B cell (primary cell): Measurements from ENCODE around the gene SIKE1. TPM values are rescaled to one million over a fixed set of nuclear protein-coding genes. Genes with fewer than 3 reads are reported as not detected.
A peak's percentile ranks its signal among the peaks of the same experiment; 100 is the strongest.

Source experiments
- ATAC-seq: fragments of 200-7000 bp; cut with Tn5 transposase; one replicate; pipeline ENCODE4 v1.10.0; 2021; ENCODE audit warnings: low read depth, mild to moderate bottlenecking, moderate number of reproducible peaks, moderate library complexity
- CTCF ChIA-PET: fragments of 350-600 bp; sonication (Branson Sonifier 250); formaldehyde crosslinking; loops from one replicate; lab custom pipeline; 2021; ENCODE audit warnings: antibody characterized with exemption, inconsistent platforms; lab: Charles Lee
- POLR2A ChIA-PET: fragments of 350-600 bp; sonication (Branson Sonifier 250); formaldehyde crosslinking; loops from one replicate; lab custom pipeline; 2021; ENCODE audit warnings: antibody characterized with exemption; lab: Charles Lee
- DNase-seq: peaks from one replicate; pipeline ENCODE4 v3.0.0; 2013
- H2AFZ ChIP-seq: 2 replicates; pipeline ENCODE4 v1.6.1; 2012; ENCODE audit warnings: mild to moderate bottlenecking, low read depth, low read length; ENCODE audit not compliant: insufficient read depth, poor library complexity, severe bottlenecking
- H3K27ac ChIP-seq, 2 donors: 1 replicate in 1 of 2; 2 replicates in 1 of 2; pipeline ENCODE4 v1.5.1; 2012 to 2013; ENCODE audit warnings: low read length in 2 of 2, mild to moderate bottlenecking in 2 of 2, moderate library complexity in 1 of 2
- H3K27me3 ChIP-seq, 4 experiments: fragments of 200-600 bp in 1 of 4; sonication (generic) in 1 of 4; replicated peaks in 1 of 4; 1 replicate in 2 of 4; 2 replicates in 2 of 4; pipeline versions ENCODE4 v1.6.1 to v1.7.0; 2013 to 2016; ENCODE audit warnings: low read length in 3 of 4, mild to moderate bottlenecking in 2 of 4, mixed read lengths in 1 of 4, moderate library complexity in 1 of 4; ENCODE audit not compliant: insufficient read depth in 4 of 4, control insufficient read depth in 3 of 4; ENCODE audit errors: control extremely low read depth in 1 of 4
- H3K36me3 ChIP-seq, 2 experiments: replicated peaks in 1 of 2; 1 replicate in 1 of 2; 2 replicates in 1 of 2; pipeline versions ENCODE4 v1.6.1 to v1.7.1; 2013; ENCODE audit warnings: low read length in 1 of 2; ENCODE audit not compliant: insufficient read depth in 2 of 2, control insufficient read depth in 1 of 2; ENCODE audit errors: control extremely low read depth in 1 of 2, extremely low read depth in 1 of 2
- H3K4me1 ChIP-seq, 2 donors: fragments of 200-600 bp in 1 of 2; sonication (generic) in 1 of 2; 1 replicate in 1 of 2; 2 replicates in 1 of 2; pipeline versions ENCODE4 v1.5.1 to v1.6.1; 2013 to 2017; ENCODE audit warnings: low read length in 2 of 2; ENCODE audit not compliant: control insufficient read depth in 2 of 2, insufficient read depth in 2 of 2
- H3K4me2 ChIP-seq: replicated peaks from 2 replicates; pipeline ENCODE3; 2012; ENCODE audit warnings: mild to moderate bottlenecking, low read depth, low read length; ENCODE audit not compliant: poor library complexity, severe bottlenecking
- H3K4me3 ChIP-seq, 5 experiments: fragments of 200-600 bp in 1 of 5; sonication (generic) in 1 of 5; 1 replicate in 3 of 5; 2 replicates in 2 of 5; pipeline versions ENCODE4 v1.5.1 to v1.7.0; 2011 to 2016; ENCODE audit warnings: low read length in 4 of 5, mild to moderate bottlenecking in 4 of 5, low read depth in 2 of 5, control low read depth in 1 of 5, moderate library complexity in 1 of 5; ENCODE audit not compliant: insufficient read depth in 1 of 5; ENCODE audit errors: control extremely low read depth in 1 of 5, extremely low read depth in 1 of 5
- H3K79me2 ChIP-seq: fragments of 200-600 bp; sonication (generic); one replicate; pipeline ENCODE4 v1.6.0; 2016; ENCODE audit warnings: low read length; ENCODE audit not compliant: control insufficient read depth, insufficient read depth
- H3K9ac ChIP-seq: fragments of 200-600 bp; sonication (generic); 2 replicates; pipeline ENCODE4 v1.6.1; 2017; ENCODE audit warnings: mild to moderate bottlenecking, low read length, moderate library complexity
- H3K9me3 ChIP-seq, 3 donors: one replicate each; pipeline versions ENCODE4 v1.6.1 to v1.7.1; 2013; ENCODE audit warnings: low read length in 2 of 3; ENCODE audit not compliant: control insufficient read depth in 2 of 3, insufficient read depth in 1 of 3; ENCODE audit errors: control extremely low read depth in 1 of 3
- H4K20me1 ChIP-seq: 2 replicates; pipeline ENCODE4 v1.6.0; 2012; ENCODE audit warnings: mild to moderate bottlenecking, low read length; ENCODE audit not compliant: insufficient read depth, control insufficient read depth, poor library complexity, severe bottlenecking
- H3K27ac Mint-ChIP-seq: one replicate; pipeline ENCODE4 v1.8.0; 2021; ENCODE audit warnings: mixed read lengths
- H3K27me3 Mint-ChIP-seq: one replicate; pipeline ENCODE4 v1.8.0; 2021; ENCODE audit warnings: mixed read lengths
- H3K4me1 Mint-ChIP-seq: one replicate; pipeline ENCODE4 v1.8.0; 2021; ENCODE audit warnings: mixed read lengths
- H3K4me3 Mint-ChIP-seq: one replicate; pipeline ENCODE4 v1.8.0; 2021; ENCODE audit warnings: mixed read lengths
- H3K9me3 Mint-ChIP-seq: one replicate; pipeline ENCODE4 v1.8.0; 2022; ENCODE audit warnings: mixed read lengths; ENCODE audit not compliant: insufficient read depth
- EZH2 ChIP-seq: IDR thresholded peaks from 2 replicates; pipeline ENCODE4 v1.6.1; 2012; ENCODE audit warnings: borderline replicate concordance, low read depth, mild to moderate bottlenecking, moderate library complexity, low read length; ENCODE audit not compliant: insufficient read depth, poor library complexity, severe bottlenecking
- WGBS: methylation state at CpG from one replicate; pipeline ENCODE4 v1.1.5; 2013; ENCODE audit warnings: missing lambda C conversion rate; ENCODE audit not compliant: insufficient coverage; 5-methylcytosine and 5-hydroxymethylcytosine counted together
- intact Hi-C: fragments of 100-400 bp; cut with micrococcal nuclease; formaldehyde crosslinking; loops from one replicate; pipeline ENCODE4 v1.10.0; 2022
- polyA plus RNA-seq: library from polyadenylated mRNA; depleted of rRNA; stranded (reverse); fragments of >200 nt; gene quantifications from 2 replicates; pipeline ENCODE4 v1.2.3, GENCODE V29; 2012
- total RNA-seq, 2 donors: library from RNA; stranded (reverse); fragments of 120-200 nt in 1 of 2; gene quantifications; 1 replicate in 1 of 2; 2 replicates in 1 of 2; pipeline versions ENCODE4 v1.2.3 to v1.2.4, GENCODE V29; 2013 to 2022
- TF ChIP-seq, protein P1 (sequence below): fragments of 200-600 bp; IDR thresholded peaks from one replicate; pipeline ENCODE4 v1.8.0; 2022; ENCODE audit warnings: antibody characterized with exemption, mild to moderate bottlenecking

SIKE1 gene
- total and polyA plus RNA-seq, 2 donors (not counting 1 experiment from before 2014, with no cell fraction given): 18.4 to 47.8 TPM

- peaks cover 73% of the 10 kb centered on the region for H3K79me2 ChIP-seq
- CTCF ChIA-PET: interaction anchor here (0.9 kb wide), 1 partner anchor 1684 kb away, joined by 3 read pairs; the partner anchor contains the start of gene LRIG2
Observed at GRCh38 chr1:114756009-114756892, 24.2 kb downstream of the SIKE1 start.

More at GRCh38 chr1:114756009-114756892, 24.2 kb downstream of the SIKE1 start:
- Histone ChIP-seq H3K4me3 (peak overlapping the region; percentile 81 to 100 (median 95)), H3K27ac (peak overlapping the region; percentile 99 to 100), H3K36me3 (peaks cover 0 to 3% of the 10 kb centered on the region in 2 experiments), H3K4me2 (peak overlapping the region; percentile 80), H3K27me3 (no peaks in the 10 kb centered on the region), H3K4me1 (peaks cover 58% of the 10 kb centered on the region in 2 donors), H4K20me1 (peaks cover 61% of the 10 kb centered on the region), H3K9me3 (peaks cover 0 to 2% (median 0%) of the 10 kb centered on the region in 3 donors), H2AFZ (no peak overlapping the region), H3K9ac (peak overlapping the region; percentile 100)
- H3K4me1 Mint-ChIP-seq: peaks cover 69% of the 10 kb centered on the region
- ATAC-seq: no peak
- peak overlapping the region; percentile 100 for H3K27ac Mint-ChIP-seq
- WGBS: 36% methylated on average over 8 of the region's 14 CpGs
- H3K9me3 Mint-ChIP-seq: no peaks in the 10 kb centered on the region
- no peaks in the 10 kb centered on the region for H3K27me3 Mint-ChIP-seq
- peak overlapping the region; percentile 100 for H3K4me3 Mint-ChIP-seq
- no peak for DNase-seq
- POLR2A ChIA-PET: no interaction called here
- intact Hi-C loops: loop anchor here (2.0 to 5.0 kb wide), 3 partner anchors 341 to 997 kb away; partner anchors contain the start of gene PHTF1
- TF ChIP-seq EZH2: no peak
- TF ChIP-seq, protein P1, sequence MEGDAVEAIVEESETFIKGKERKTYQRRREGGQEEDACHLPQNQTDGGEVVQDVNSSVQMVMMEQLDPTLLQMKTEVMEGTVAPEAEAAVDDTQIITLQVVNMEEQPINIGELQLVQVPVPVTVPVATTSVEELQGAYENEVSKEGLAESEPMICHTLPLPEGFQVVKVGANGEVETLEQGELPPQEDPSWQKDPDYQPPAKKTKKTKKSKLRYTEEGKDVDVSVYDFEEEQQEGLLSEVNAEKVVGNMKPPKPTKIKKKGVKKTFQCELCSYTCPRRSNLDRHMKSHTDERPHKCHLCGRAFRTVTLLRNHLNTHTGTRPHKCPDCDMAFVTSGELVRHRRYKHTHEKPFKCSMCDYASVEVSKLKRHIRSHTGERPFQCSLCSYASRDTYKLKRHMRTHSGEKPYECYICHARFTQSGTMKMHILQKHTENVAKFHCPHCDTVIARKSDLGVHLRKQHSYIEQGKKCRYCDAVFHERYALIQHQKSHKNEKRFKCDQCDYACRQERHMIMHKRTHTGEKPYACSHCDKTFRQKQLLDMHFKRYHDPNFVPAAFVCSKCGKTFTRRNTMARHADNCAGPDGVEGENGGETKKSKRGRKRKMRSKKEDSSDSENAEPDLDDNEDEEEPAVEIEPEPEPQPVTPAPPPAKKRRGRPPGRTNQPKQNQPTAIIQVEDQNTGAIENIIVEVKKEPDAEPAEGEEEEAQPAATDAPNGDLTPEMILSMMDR: no peak
